ENCODE measurements around the gene IQCC. TPM values are rescaled to one million over a fixed set of nuclear protein-coding genes. Genes with fewer than 3 reads are reported as not detected.

IQCC gene
- polyA plus RNA-seq, 1 of the 3 experiments (the other 2 are of a cell fraction), result 2.4 TPM

GRCh38 chr1:32181563-32181962 lies 23.9 kb upstream of the IQCC start:
- Histone ChIP-seq H3F3A (replicated peaks; ENCODE audit: insufficient read depth) (peaks cover 29% of the 10 kb centered on the region), H3K27ac (ENCODE audit: low read depth in 2 of 2, low read length in 1 of 2) (peak overlapping the region in 1 of 2 experiments; percentile 90; a peak in 1 of 4 replicates), H3K27me3 (ENCODE audit: insufficient read depth) (no peaks in the 10 kb centered on the region), H4K20me1 (ENCODE audit: insufficient read depth) (peaks cover 22% of the 10 kb centered on the region), H3K4me1 (ENCODE audit: control insufficient read depth in 1 of 2, insufficient read depth in 2 of 2, low read depth in 1 of 2, low read length in 1 of 2) (peaks cover 18 to 25% of the 10 kb centered on the region in 2 experiments; a peak in 3 of 4 replicates), H3K9me2 (no peaks in the 10 kb centered on the region), H3K4me2 (peak overlapping the region; percentile 97), H3K36me3 (replicated peaks in 1 of 2; ENCODE audit: control insufficient read depth in 1 of 2, insufficient read depth in 2 of 2, low read length in 1 of 2) (peaks cover 26 to 41% of the 10 kb centered on the region in 2 experiments), H3K4me3 (ENCODE audit: low read depth in 2 of 2, low read length in 1 of 2) (peak overlapping the region; percentile 65 to 82; a peak in 2 of 4 replicates), H3K9me3 (no peaks in the 10 kb centered on the region), H2AFZ (ENCODE audit: low read depth) (no peak overlapping the region), H3K79me2 (ENCODE audit: insufficient read depth) (peaks cover 64% of the 10 kb centered on the region), H3K9ac (peak overlapping the region; percentile 98; the same call in 1 of the 2 replicates)
- POLR2A ChIA-PET, result interaction anchor here (3.4 kb wide), 1 partner anchor 15 kb away, joined by 19 read pairs; no protein-coding TSS in a partner anchor
- CTCF ChIA-PET, result interaction anchor here (1.5 to 2.3 kb wide), 2 partner anchors 67 to 232 kb away, joined by 3 to 6 read pairs; no protein-coding TSS in a partner anchor
- no peak for TF ChIP-seq NFIC (IDR thresholded peaks at IDR 0.05; ENCODE audit: borderline replicate concordance)
- TF ChIP-seq RAD21 (IDR thresholded peaks at IDR 0.05; ENCODE audit: low read length), result no peak
- no peak for TF ChIP-seq TCF12 (IDR thresholded peaks at IDR 0.05)
- TF ChIP-seq, protein P1, sequence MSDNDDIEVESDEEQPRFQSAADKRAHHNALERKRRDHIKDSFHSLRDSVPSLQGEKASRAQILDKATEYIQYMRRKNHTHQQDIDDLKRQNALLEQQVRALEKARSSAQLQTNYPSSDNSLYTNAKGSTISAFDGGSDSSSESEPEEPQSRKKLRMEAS (IDR thresholded peaks at IDR 0.05; ENCODE audit: low read depth), result no peak
- no peak for TF ChIP-seq MXI1 (IDR thresholded peaks at IDR 0.05; ENCODE audit: low read depth, low read length)
- TF ChIP-seq JUND (IDR thresholded peaks at IDR 0.05), result no peak
- TF ChIP-seq FOXM1 (IDR thresholded peaks at IDR 0.05; ENCODE audit: low read depth), result no peak
- TF ChIP-seq, protein P2, sequence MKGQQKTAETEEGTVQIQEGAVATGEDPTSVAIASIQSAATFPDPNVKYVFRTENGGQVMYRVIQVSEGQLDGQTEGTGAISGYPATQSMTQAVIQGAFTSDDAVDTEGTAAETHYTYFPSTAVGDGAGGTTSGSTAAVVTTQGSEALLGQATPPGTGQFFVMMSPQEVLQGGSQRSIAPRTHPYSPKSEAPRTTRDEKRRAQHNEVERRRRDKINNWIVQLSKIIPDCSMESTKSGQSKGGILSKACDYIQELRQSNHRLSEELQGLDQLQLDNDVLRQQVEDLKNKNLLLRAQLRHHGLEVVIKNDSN (IDR thresholded peaks at IDR 0.05; ENCODE audit: borderline replicate concordance, low read depth), result no peak
- no peak for TF ChIP-seq RXRA (IDR thresholded peaks at IDR 0.05; ENCODE audit: borderline replicate concordance, low read depth)
- no peak for TF ChIP-seq TEAD4 (IDR thresholded peaks at IDR 0.05; ENCODE audit: borderline replicate concordance, insufficient read depth)
- TF ChIP-seq, protein P3, sequence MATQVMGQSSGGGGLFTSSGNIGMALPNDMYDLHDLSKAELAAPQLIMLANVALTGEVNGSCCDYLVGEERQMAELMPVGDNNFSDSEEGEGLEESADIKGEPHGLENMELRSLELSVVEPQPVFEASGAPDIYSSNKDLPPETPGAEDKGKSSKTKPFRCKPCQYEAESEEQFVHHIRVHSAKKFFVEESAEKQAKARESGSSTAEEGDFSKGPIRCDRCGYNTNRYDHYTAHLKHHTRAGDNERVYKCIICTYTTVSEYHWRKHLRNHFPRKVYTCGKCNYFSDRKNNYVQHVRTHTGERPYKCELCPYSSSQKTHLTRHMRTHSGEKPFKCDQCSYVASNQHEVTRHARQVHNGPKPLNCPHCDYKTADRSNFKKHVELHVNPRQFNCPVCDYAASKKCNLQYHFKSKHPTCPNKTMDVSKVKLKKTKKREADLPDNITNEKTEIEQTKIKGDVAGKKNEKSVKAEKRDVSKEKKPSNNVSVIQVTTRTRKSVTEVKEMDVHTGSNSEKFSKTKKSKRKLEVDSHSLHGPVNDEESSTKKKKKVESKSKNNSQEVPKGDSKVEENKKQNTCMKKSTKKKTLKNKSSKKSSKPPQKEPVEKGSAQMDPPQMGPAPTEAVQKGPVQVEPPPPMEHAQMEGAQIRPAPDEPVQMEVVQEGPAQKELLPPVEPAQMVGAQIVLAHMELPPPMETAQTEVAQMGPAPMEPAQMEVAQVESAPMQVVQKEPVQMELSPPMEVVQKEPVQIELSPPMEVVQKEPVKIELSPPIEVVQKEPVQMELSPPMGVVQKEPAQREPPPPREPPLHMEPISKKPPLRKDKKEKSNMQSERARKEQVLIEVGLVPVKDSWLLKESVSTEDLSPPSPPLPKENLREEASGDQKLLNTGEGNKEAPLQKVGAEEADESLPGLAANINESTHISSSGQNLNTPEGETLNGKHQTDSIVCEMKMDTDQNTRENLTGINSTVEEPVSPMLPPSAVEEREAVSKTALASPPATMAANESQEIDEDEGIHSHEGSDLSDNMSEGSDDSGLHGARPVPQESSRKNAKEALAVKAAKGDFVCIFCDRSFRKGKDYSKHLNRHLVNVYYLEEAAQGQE (IDR thresholded peaks at IDR 0.05; ENCODE audit: low read depth, low read length), result no peak
- no peak for TF ChIP-seq FOXJ3 (CRISPR knock-in tag; IDR thresholded peaks at IDR 0.05)
- TF ChIP-seq, protein P4, sequence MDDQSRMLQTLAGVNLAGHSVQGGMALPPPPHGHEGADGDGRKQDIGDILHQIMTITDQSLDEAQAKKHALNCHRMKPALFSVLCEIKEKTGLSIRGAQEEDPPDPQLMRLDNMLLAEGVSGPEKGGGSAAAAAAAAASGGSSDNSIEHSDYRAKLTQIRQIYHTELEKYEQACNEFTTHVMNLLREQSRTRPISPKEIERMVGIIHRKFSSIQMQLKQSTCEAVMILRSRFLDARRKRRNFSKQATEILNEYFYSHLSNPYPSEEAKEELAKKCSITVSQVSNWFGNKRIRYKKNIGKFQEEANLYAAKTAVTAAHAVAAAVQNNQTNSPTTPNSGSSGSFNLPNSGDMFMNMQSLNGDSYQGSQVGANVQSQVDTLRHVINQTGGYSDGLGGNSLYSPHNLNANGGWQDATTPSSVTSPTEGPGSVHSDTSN (IDR thresholded peaks at IDR 0.05), result no peak
- no peak for TF ChIP-seq MEF2A (IDR thresholded peaks at IDR 0.05; ENCODE audit: borderline replicate concordance, low read depth)
- no peak for TF ChIP-seq EP300 (IDR thresholded peaks at IDR 0.05; ENCODE audit: borderline replicate concordance in 1 of 2, low read depth in 1 of 2, low read length in 1 of 2)
- no peak for TF ChIP-seq ELF1 (IDR thresholded peaks at IDR 0.05)
- no peak for TF ChIP-seq SIN3A (IDR thresholded peaks at IDR 0.05; ENCODE audit: borderline replicate concordance, low read depth, low read length)
- TF ChIP-seq FOSL2 (IDR thresholded peaks at IDR 0.05; ENCODE audit: borderline replicate concordance, low read depth), result no peak
- WGBS (ENCODE audit: low lambda C conversion rate), result 87% methylated on average over 4 of the region's 5 CpGs
- no peak for DNase-seq
